Keratinocyte (primary cell): Measurements from ENCODE around the gene TMEM258.

Source experiments
- CTCF ChIP-seq, 3 experiments: IDR thresholded peaks in 1 of 3; conservative IDR thresholded peaks in 1 of 3; optimal IDR thresholded peaks in 1 of 3; 2 replicates in 2 of 3; 3 replicates in 1 of 3; pipeline versions ENCODE3 to v1.5.1; 2011; ENCODE audit warnings: low read length in 3 of 3, mild to moderate bottlenecking in 3 of 3, moderate library complexity in 2 of 3, control low read depth in 1 of 3, inconsistent platforms in 1 of 3; ENCODE audit not compliant: insufficient read depth in 2 of 3; ENCODE audit errors: extremely low read depth in 1 of 3
- EZH2 ChIP-seq: IDR thresholded peaks from one replicate; pipeline ENCODE4 v1.6.1; 2012; ENCODE audit warnings: inconsistent platforms, mild to moderate bottlenecking, low read length, moderate library complexity

GRCh38 chr11:61751384-61751783 lies 41.0 kb downstream of the TMEM258 start:
- no peak for TF ChIP-seq CTCF (optimal IDR thresholded peaks at IDR 0.05 in 1 of 3, IDR thresholded peaks at IDR 0.05 in 1 of 3, conservative IDR thresholded peaks at IDR 0.05 in 1 of 3; ENCODE audit: extremely low read depth in 1 of 3, insufficient read depth in 2 of 3, low read length in 3 of 3)
- TF ChIP-seq EZH2 = no peak
